DOHH2 (cell line): ENCODE data around the gene IZUMO1.

Source experiments
- CTCF ChIP-seq: fragments of 200-600 bp; sonication (generic); IDR thresholded peaks from one replicate; pipeline ENCODE4 v1.5.1; 2014; ENCODE audit warnings: antibody characterized with exemption, mild to moderate bottlenecking, low read depth, low read length; ENCODE audit not compliant: poor library complexity, severe bottlenecking
- EZH2phosphoT487 ChIP-seq: fragments of 200-600 bp; sonication (generic); IDR thresholded peaks from 2 replicates; pipeline ENCODE4 v1.6.1; 2017; ENCODE audit warnings: borderline replicate concordance, mild to moderate bottlenecking, antibody characterized with exemption, low read length, moderate library complexity, mixed read lengths

- TF ChIP-seq CTCF (no peak), EZH2phosphoT487 (no peak)
Measured at GRCh38 chr19:48755787-48756186, 9.1 kb upstream of the IZUMO1 start.
